B cell (primary cell): ENCODE measurements around the gene CPNE2. TPM values are rescaled to one million over a fixed set of nuclear protein-coding genes. Genes with fewer than 3 reads are reported as not detected.

Experiments used
- ATAC-seq: fragments of 200-7000 bp; cut with Tn5 transposase; one replicate; pipeline ENCODE4 v1.10.0; 2021; ENCODE audit warnings: low read depth, mild to moderate bottlenecking, moderate number of reproducible peaks, moderate library complexity
- CTCF ChIA-PET: fragments of 350-600 bp; sonication (Branson Sonifier 250); formaldehyde crosslinking; loops from one replicate; lab custom pipeline; 2021; ENCODE audit warnings: antibody characterized with exemption, inconsistent platforms; lab: Charles Lee
- POLR2A ChIA-PET: fragments of 350-600 bp; sonication (Branson Sonifier 250); formaldehyde crosslinking; loops from one replicate; lab custom pipeline; 2021; ENCODE audit warnings: antibody characterized with exemption; lab: Charles Lee
- DNase-seq: peaks from one replicate; pipeline ENCODE4 v3.0.0; 2013
- H2AFZ ChIP-seq: 2 replicates; pipeline ENCODE4 v1.6.1; 2012; ENCODE audit warnings: mild to moderate bottlenecking, low read depth, low read length; ENCODE audit not compliant: insufficient read depth, poor library complexity, severe bottlenecking
- H3K27ac ChIP-seq, 2 donors: 1 replicate in 1 of 2; 2 replicates in 1 of 2; pipeline ENCODE4 v1.5.1; 2012 to 2013; ENCODE audit warnings: low read length in 2 of 2, mild to moderate bottlenecking in 2 of 2, moderate library complexity in 1 of 2
- H3K27me3 ChIP-seq, 4 experiments: fragments of 200-600 bp in 1 of 4; sonication (generic) in 1 of 4; replicated peaks in 1 of 4; 1 replicate in 2 of 4; 2 replicates in 2 of 4; pipeline versions ENCODE4 v1.6.1 to v1.7.0; 2013 to 2016; ENCODE audit warnings: low read length in 3 of 4, mild to moderate bottlenecking in 2 of 4, mixed read lengths in 1 of 4, moderate library complexity in 1 of 4; ENCODE audit not compliant: insufficient read depth in 4 of 4, control insufficient read depth in 3 of 4; ENCODE audit errors: control extremely low read depth in 1 of 4
- H3K36me3 ChIP-seq, 2 experiments: replicated peaks in 1 of 2; 1 replicate in 1 of 2; 2 replicates in 1 of 2; pipeline versions ENCODE4 v1.6.1 to v1.7.1; 2013; ENCODE audit warnings: low read length in 1 of 2; ENCODE audit not compliant: insufficient read depth in 2 of 2, control insufficient read depth in 1 of 2; ENCODE audit errors: control extremely low read depth in 1 of 2, extremely low read depth in 1 of 2
- H3K4me1 ChIP-seq, 2 donors: fragments of 200-600 bp in 1 of 2; sonication (generic) in 1 of 2; 1 replicate in 1 of 2; 2 replicates in 1 of 2; pipeline versions ENCODE4 v1.5.1 to v1.6.1; 2013 to 2017; ENCODE audit warnings: low read length in 2 of 2; ENCODE audit not compliant: control insufficient read depth in 2 of 2, insufficient read depth in 2 of 2
- H3K4me2 ChIP-seq: replicated peaks from 2 replicates; pipeline ENCODE3; 2012; ENCODE audit warnings: mild to moderate bottlenecking, low read depth, low read length; ENCODE audit not compliant: poor library complexity, severe bottlenecking
- H3K4me3 ChIP-seq, 5 experiments: fragments of 200-600 bp in 1 of 5; sonication (generic) in 1 of 5; 1 replicate in 3 of 5; 2 replicates in 2 of 5; pipeline versions ENCODE4 v1.5.1 to v1.7.0; 2011 to 2016; ENCODE audit warnings: low read length in 4 of 5, mild to moderate bottlenecking in 4 of 5, low read depth in 2 of 5, control low read depth in 1 of 5, moderate library complexity in 1 of 5; ENCODE audit not compliant: insufficient read depth in 1 of 5; ENCODE audit errors: control extremely low read depth in 1 of 5, extremely low read depth in 1 of 5
- H3K79me2 ChIP-seq: fragments of 200-600 bp; sonication (generic); one replicate; pipeline ENCODE4 v1.6.0; 2016; ENCODE audit warnings: low read length; ENCODE audit not compliant: control insufficient read depth, insufficient read depth
- H3K9ac ChIP-seq: fragments of 200-600 bp; sonication (generic); 2 replicates; pipeline ENCODE4 v1.6.1; 2017; ENCODE audit warnings: mild to moderate bottlenecking, low read length, moderate library complexity
- H3K9me3 ChIP-seq, 3 donors: one replicate each; pipeline versions ENCODE4 v1.6.1 to v1.7.1; 2013; ENCODE audit warnings: low read length in 2 of 3; ENCODE audit not compliant: control insufficient read depth in 2 of 3, insufficient read depth in 1 of 3; ENCODE audit errors: control extremely low read depth in 1 of 3
- H4K20me1 ChIP-seq: 2 replicates; pipeline ENCODE4 v1.6.0; 2012; ENCODE audit warnings: mild to moderate bottlenecking, low read length; ENCODE audit not compliant: insufficient read depth, control insufficient read depth, poor library complexity, severe bottlenecking
- H3K27ac Mint-ChIP-seq: one replicate; pipeline ENCODE4 v1.8.0; 2021; ENCODE audit warnings: mixed read lengths
- H3K27me3 Mint-ChIP-seq: one replicate; pipeline ENCODE4 v1.8.0; 2021; ENCODE audit warnings: mixed read lengths
- H3K4me1 Mint-ChIP-seq: one replicate; pipeline ENCODE4 v1.8.0; 2021; ENCODE audit warnings: mixed read lengths
- H3K4me3 Mint-ChIP-seq: one replicate; pipeline ENCODE4 v1.8.0; 2021; ENCODE audit warnings: mixed read lengths
- H3K9me3 Mint-ChIP-seq: one replicate; pipeline ENCODE4 v1.8.0; 2022; ENCODE audit warnings: mixed read lengths; ENCODE audit not compliant: insufficient read depth
- EZH2 ChIP-seq: IDR thresholded peaks from 2 replicates; pipeline ENCODE4 v1.6.1; 2012; ENCODE audit warnings: borderline replicate concordance, low read depth, mild to moderate bottlenecking, moderate library complexity, low read length; ENCODE audit not compliant: insufficient read depth, poor library complexity, severe bottlenecking
- WGBS: methylation state at CpG from one replicate; pipeline ENCODE4 v1.1.5; 2013; ENCODE audit warnings: missing lambda C conversion rate; ENCODE audit not compliant: insufficient coverage; 5-methylcytosine and 5-hydroxymethylcytosine counted together
- intact Hi-C: fragments of 100-400 bp; cut with micrococcal nuclease; formaldehyde crosslinking; loops from one replicate; pipeline ENCODE4 v1.10.0; 2022
- polyA plus RNA-seq: library from polyadenylated mRNA; depleted of rRNA; stranded (reverse); fragments of >200 nt; gene quantifications from 2 replicates; pipeline ENCODE4 v1.2.3, GENCODE V29; 2012
- total RNA-seq, 2 donors: library from RNA; stranded (reverse); fragments of 120-200 nt in 1 of 2; gene quantifications; 1 replicate in 1 of 2; 2 replicates in 1 of 2; pipeline versions ENCODE4 v1.2.3 to v1.2.4, GENCODE V29; 2013 to 2022
- TF ChIP-seq, protein P1 (sequence below): fragments of 200-600 bp; IDR thresholded peaks from one replicate; pipeline ENCODE4 v1.8.0; 2022; ENCODE audit warnings: antibody characterized with exemption, mild to moderate bottlenecking

CPNE2 gene
- total and polyA plus RNA-seq, 2 donors (not counting 1 experiment from before 2014, with no cell fraction given): 1.5 to 2.9 TPM

DNA sequence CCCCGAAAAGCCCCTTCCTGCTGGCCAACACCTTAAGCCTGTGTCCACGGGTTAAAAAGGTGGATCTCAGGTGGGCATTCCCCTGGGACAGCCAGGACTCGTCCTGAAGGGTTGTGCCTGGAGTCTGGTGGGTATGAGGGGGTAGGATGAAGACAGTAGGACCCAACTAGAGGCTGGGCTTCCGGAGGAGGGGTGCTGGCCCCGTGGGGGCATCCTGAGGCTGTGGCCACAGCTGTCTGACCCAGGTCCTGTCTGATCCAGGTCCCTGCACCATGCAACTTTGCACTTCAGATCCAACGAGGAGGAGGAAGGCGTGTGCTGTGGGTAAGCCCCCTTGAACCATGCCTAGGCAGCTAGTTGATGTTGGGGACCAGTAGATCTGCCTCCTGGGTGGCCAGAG, 37.6 kb upstream of the CPNE2 start:
- Histone ChIP-seq H3K4me3 (no peak overlapping the region), H3K4me2 (no peak overlapping the region), H3K9me3 (no peaks in the 10 kb centered on the region), H3K4me1 (no peaks in the 10 kb centered on the region), H3K9ac (no peak overlapping the region), H3K36me3 (peaks cover 1 to 84% of the 10 kb centered on the region in 2 experiments), H4K20me1 (no peaks in the 10 kb centered on the region), H2AFZ (no peak overlapping the region), H3K27me3 (no peaks in the 10 kb centered on the region), H3K79me2 (no peaks in the 10 kb centered on the region), H3K27ac (no peak overlapping the region)
- POLR2A ChIA-PET: no interaction called here
- intact Hi-C loops: no loop called here
- Mint-ChIP-seq H3K27me3 (no peaks in the 10 kb centered on the region), H3K4me1 (peaks cover 3% of the 10 kb centered on the region), H3K9me3 (no peaks in the 10 kb centered on the region), H3K4me3 (no peak overlapping the region), H3K27ac (no peak overlapping the region)
- DNase-seq (no peak), ATAC-seq (no peak)
- WGBS: 82% methylated on average over 7 of the region's 7 CpGs
- TF ChIP-seq EZH2: no peak
- TF ChIP-seq, protein P1, sequence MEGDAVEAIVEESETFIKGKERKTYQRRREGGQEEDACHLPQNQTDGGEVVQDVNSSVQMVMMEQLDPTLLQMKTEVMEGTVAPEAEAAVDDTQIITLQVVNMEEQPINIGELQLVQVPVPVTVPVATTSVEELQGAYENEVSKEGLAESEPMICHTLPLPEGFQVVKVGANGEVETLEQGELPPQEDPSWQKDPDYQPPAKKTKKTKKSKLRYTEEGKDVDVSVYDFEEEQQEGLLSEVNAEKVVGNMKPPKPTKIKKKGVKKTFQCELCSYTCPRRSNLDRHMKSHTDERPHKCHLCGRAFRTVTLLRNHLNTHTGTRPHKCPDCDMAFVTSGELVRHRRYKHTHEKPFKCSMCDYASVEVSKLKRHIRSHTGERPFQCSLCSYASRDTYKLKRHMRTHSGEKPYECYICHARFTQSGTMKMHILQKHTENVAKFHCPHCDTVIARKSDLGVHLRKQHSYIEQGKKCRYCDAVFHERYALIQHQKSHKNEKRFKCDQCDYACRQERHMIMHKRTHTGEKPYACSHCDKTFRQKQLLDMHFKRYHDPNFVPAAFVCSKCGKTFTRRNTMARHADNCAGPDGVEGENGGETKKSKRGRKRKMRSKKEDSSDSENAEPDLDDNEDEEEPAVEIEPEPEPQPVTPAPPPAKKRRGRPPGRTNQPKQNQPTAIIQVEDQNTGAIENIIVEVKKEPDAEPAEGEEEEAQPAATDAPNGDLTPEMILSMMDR: no peak
- CTCF ChIA-PET: interaction anchor here (1.0 to 2.2 kb wide), 3 partner anchors 9 to 29 kb away, joined by 4 to 7 read pairs (median 5); no protein-coding TSS in a partner anchor

DNA sequence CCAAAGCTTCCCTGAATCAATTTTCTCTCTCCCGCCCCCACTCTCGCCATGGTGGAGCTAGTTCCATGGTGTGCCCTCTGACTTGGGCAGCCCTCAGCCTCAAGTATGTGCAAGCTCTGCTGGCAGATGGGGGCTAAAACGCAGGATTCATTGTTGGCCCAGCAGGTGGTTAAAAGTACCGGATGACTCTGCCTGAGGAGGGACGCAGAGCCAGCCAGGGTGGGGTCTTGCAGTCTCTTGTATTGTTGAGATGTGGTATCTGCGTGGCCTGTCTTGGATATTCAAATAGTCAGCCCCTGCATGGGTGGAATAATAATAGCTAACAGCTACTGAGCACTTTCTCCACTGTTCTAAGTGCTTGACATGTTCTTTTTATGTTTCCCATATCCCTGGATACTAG, 36.7 kb upstream of the CPNE2 start:
- no peaks in the 10 kb centered on the region for H3K27me3 ChIP-seq
- Mint-ChIP-seq H3K4me1 (peaks cover 3% of the 10 kb centered on the region), H3K27ac (no peak overlapping the region), H3K4me3 (no peak overlapping the region), H3K9me3 (no peaks in the 10 kb centered on the region), H3K27me3 (no peaks in the 10 kb centered on the region)
- no peaks in the 10 kb centered on the region for H3K4me1 ChIP-seq
- H3K4me2 ChIP-seq: no peak overlapping the region
- POLR2A ChIA-PET: no interaction called here
- no peaks in the 10 kb centered on the region for H3K9me3 ChIP-seq
- 97% methylated on average over 6 of the region's 6 CpGs for WGBS
- CTCF ChIA-PET: interaction anchor here (1.9 to 2.2 kb wide), 2 partner anchors 10 to 28 kb away, joined by 5 to 7 read pairs; no protein-coding TSS in a partner anchor
- ATAC-seq (no peak), DNase-seq (no peak)
- H4K20me1 ChIP-seq: no peaks in the 10 kb centered on the region
- no peak overlapping the region for H3K4me3 ChIP-seq
- no peaks in the 10 kb centered on the region for H3K79me2 ChIP-seq
- peaks cover 3 to 83% of the 10 kb centered on the region in 2 experiments for H3K36me3 ChIP-seq
- no peak overlapping the region for H3K9ac ChIP-seq
- no peak overlapping the region for H2AFZ ChIP-seq
- no peak overlapping the region for H3K27ac ChIP-seq
- intact Hi-C loops: no loop called here
- no peak for TF ChIP-seq EZH2
- TF ChIP-seq, protein P1: no peak
